IMR-90 (cell line): Measurements from ENCODE around the gene TNF. TPM values are rescaled to one million over a fixed set of nuclear protein-coding genes. Genes with fewer than 3 reads are reported as not detected.

ENCODE experiments used
- ATAC-seq: fragments of 200-7000 bp; cut with Tn5 transposase; 2 replicates; pipeline ENCODE4 v1.9.1; 2020; ENCODE audit warnings: low read depth, mild to moderate bottlenecking, moderate library complexity
- BruUV-seq: library from RNA; stranded (reverse); fragments of 400-500 nt; replicated peaks from 2 replicates; lab custom pipeline; 2021; lab: Mats Ljungman, UMichigan
- CTCF ChIA-PET: fragments of 300-600 bp; formaldehyde crosslinking; extraction: SDS; loops from one replicate; lab custom pipeline; 2021; ENCODE audit warnings: antibody characterized with exemption; lab: Yijun Ruan, JAX
- POLR2A ChIA-PET: fragments of 300-600 bp; sonication (Branson Sonifier 250); formaldehyde crosslinking; loops from one replicate; lab custom pipeline; 2022; ENCODE audit warnings: antibody characterized with exemption; ENCODE audit not compliant: unreplicated experiment; lab: Charles Lee
- DNase-seq: peaks from one replicate; pipeline ENCODE4 v3.0.0; 2013
- H2AFZ ChIP-seq: replicated peaks from 2 replicates; pipeline ENCODE3; 2013; ENCODE audit warnings: low read length, mild to moderate bottlenecking; ENCODE audit not compliant: poor library complexity
- H2AK5ac ChIP-seq: 2 replicates; pipeline ENCODE4 v1.6.1; 2013; ENCODE audit warnings: low read depth, low read length, inconsistent platforms
- H2AK9ac ChIP-seq: replicated peaks from 2 replicates; pipeline ENCODE3; 2013; ENCODE audit warnings: mild to moderate bottlenecking, low read depth, low read length, moderate library complexity; ENCODE audit not compliant: poor library complexity
- H2BK120ac ChIP-seq: 2 replicates; pipeline ENCODE4 v1.6.1; 2013; ENCODE audit warnings: low read depth, low read length, inconsistent platforms
- H2BK15ac ChIP-seq: 3 replicates; pipeline ENCODE4 v1.6.1; 2013; ENCODE audit warnings: low read depth, low read length, inconsistent platforms
- H2BK20ac ChIP-seq: 2 replicates; pipeline ENCODE4 v1.6.1; 2013; ENCODE audit warnings: low read depth, mild to moderate bottlenecking, inconsistent platforms, low read length, moderate library complexity
- H2BK5ac ChIP-seq: 2 replicates; pipeline ENCODE4 v1.6.1; 2013; ENCODE audit warnings: mild to moderate bottlenecking, low read depth, low read length, inconsistent platforms; ENCODE audit not compliant: poor library complexity, severe bottlenecking
- H3K14ac ChIP-seq: replicated peaks from 2 replicates; pipeline ENCODE4 v1.6.1; 2013; ENCODE audit warnings: low read depth, low read length, inconsistent platforms
- H3K18ac ChIP-seq: 2 replicates; pipeline ENCODE4 v1.6.1; 2013; ENCODE audit warnings: low read depth, low read length, control low read depth
- H3K23ac ChIP-seq: 2 replicates; pipeline ENCODE4 v1.6.1; 2013; ENCODE audit warnings: low read depth, low read length, inconsistent platforms
- H3K27ac ChIP-seq: 2 replicates; pipeline ENCODE4 v1.5.1; 2013; ENCODE audit warnings: mild to moderate bottlenecking, control low read depth, low read length; ENCODE audit not compliant: insufficient read depth
- H3K27me3 ChIP-seq: 2 replicates; pipeline ENCODE4 v1.6.1; 2013; ENCODE audit warnings: low read length; ENCODE audit not compliant: control insufficient read depth, insufficient read depth
- H3K36me3 ChIP-seq: 2 replicates; pipeline ENCODE4 v1.6.1; 2013; ENCODE audit warnings: low read length, mixed read lengths; ENCODE audit not compliant: control insufficient read depth, insufficient read depth
- H3K4ac ChIP-seq: 2 replicates; pipeline ENCODE4 v1.6.1; 2013; ENCODE audit warnings: low read depth, low read length, inconsistent platforms
- H3K4me1 ChIP-seq: 2 replicates; pipeline ENCODE4 v1.6.1; 2013; ENCODE audit warnings: low read length, mixed read lengths; ENCODE audit not compliant: control insufficient read depth, insufficient read depth
- H3K4me2 ChIP-seq: 2 replicates; pipeline ENCODE4 v1.6.1; 2013; ENCODE audit warnings: low read depth, mild to moderate bottlenecking, control low read depth, low read length, moderate library complexity
- H3K4me3 ChIP-seq: 2 replicates; pipeline ENCODE4 v1.5.1; 2013; ENCODE audit warnings: low read depth, mild to moderate bottlenecking, control low read depth, low read length, moderate library complexity; ENCODE audit not compliant: insufficient read depth
- H3K56ac ChIP-seq: 2 replicates; pipeline ENCODE4 v1.6.1; 2013; ENCODE audit warnings: low read length, inconsistent platforms; ENCODE audit not compliant: insufficient read depth; ENCODE audit errors: extremely low read depth
- H3K79me1 ChIP-seq, 2 experiments: 2 replicates each; pipeline ENCODE4 v1.6.1; 2013; ENCODE audit warnings: low read length in 2 of 2, inconsistent platforms in 1 of 2, low read depth in 1 of 2
- H3K9ac ChIP-seq: 2 replicates; pipeline ENCODE4 v1.6.1; 2013; ENCODE audit warnings: low read depth, low read length, control low read depth
- H3K9me1 ChIP-seq: 2 replicates; pipeline ENCODE4 v1.6.1; 2013; ENCODE audit warnings: low read length, inconsistent platforms; ENCODE audit not compliant: insufficient read depth
- H3K9me3 ChIP-seq: 2 replicates; pipeline ENCODE4 v1.6.1; 2013; ENCODE audit warnings: low read length; ENCODE audit not compliant: control insufficient read depth, insufficient read depth
- H4K20me1 ChIP-seq: 2 replicates; pipeline ENCODE4 v1.6.1; 2013; ENCODE audit warnings: low read length, inconsistent platforms; ENCODE audit not compliant: insufficient read depth
- H4K5ac ChIP-seq: 2 replicates; pipeline ENCODE4 v1.6.1; 2013; ENCODE audit warnings: mild to moderate bottlenecking, low read depth, low read length, control low read depth
- H4K8ac ChIP-seq, 2 experiments: 2 replicates each; pipeline ENCODE4 v1.6.1; 2013; ENCODE audit warnings: low read depth in 2 of 2, low read length in 2 of 2, control low read depth in 1 of 2, inconsistent platforms in 1 of 2
- H4K91ac ChIP-seq: 2 replicates; pipeline ENCODE4 v1.6.1; 2013; ENCODE audit warnings: low read depth, low read length, inconsistent platforms; ENCODE audit not compliant: insufficient read depth
- MAFK ChIP-seq: IDR thresholded peaks from 2 replicates; pipeline ENCODE4 v1.6.1; 2012; ENCODE audit warnings: low read depth, low read length, improper control_type of control experiment
- MAZ ChIP-seq: IDR thresholded peaks from 2 replicates; pipeline ENCODE4 v1.6.1; 2012; ENCODE audit warnings: low read depth, mild to moderate bottlenecking, low read length, improper control_type of control experiment, moderate library complexity, borderline replicate concordance
- WGBS, 2 experiments: methylation state at CpG; one replicate each; pipeline versions ENCODE4 v1.1.5 to v1.1.7; 2013; ENCODE audit warnings: missing lambda C conversion rate in 2 of 2; ENCODE audit not compliant: insufficient read length in 1 of 2; ENCODE audit errors: extremely low coverage in 2 of 2; 5-methylcytosine and 5-hydroxymethylcytosine counted together
- dilution Hi-C: fragments of 300-500 bp; cut with HindIII; formaldehyde crosslinking; loops from one replicate; pipeline ENCODE4 v1.14.3; 2018; ENCODE audit warnings: low sequenced_read_pairs; ENCODE audit not compliant: unreplicated experiment
- in situ Hi-C: fragments of 300-500 bp; cut with MboI; formaldehyde crosslinking; loops from 3 replicates; pipeline ENCODE4 v1.14.3; 2019; ENCODE audit warnings: low sequenced_read_pairs, inconsistent platforms, mixed read lengths
- intact Hi-C: fragments of 100-400 bp; cut with micrococcal nuclease; formaldehyde crosslinking; loops from 2 replicates; pipeline ENCODE4 v1.10.0; 2022
- polyA plus RNA-seq, 3 experiments: library from polyadenylated mRNA; depleted of rRNA; stranded (reverse); fragments of >200 nt; gene quantifications; 2 replicates each; pipeline ENCODE4 v1.2.3, GENCODE V29; 2012; ENCODE audit warnings: low replicate concordance in 1 of 3
- total RNA-seq: library from RNA; depleted of rRNA; stranded (reverse); fragments of >200 nt; gene quantifications from 2 replicates; pipeline ENCODE4 v1.2.3, GENCODE V29; 2012

Gene TNF
- total and polyA plus RNA-seq, 2 of the 4 experiments (the other 2 are of a cell fraction), result not detected

DNA sequence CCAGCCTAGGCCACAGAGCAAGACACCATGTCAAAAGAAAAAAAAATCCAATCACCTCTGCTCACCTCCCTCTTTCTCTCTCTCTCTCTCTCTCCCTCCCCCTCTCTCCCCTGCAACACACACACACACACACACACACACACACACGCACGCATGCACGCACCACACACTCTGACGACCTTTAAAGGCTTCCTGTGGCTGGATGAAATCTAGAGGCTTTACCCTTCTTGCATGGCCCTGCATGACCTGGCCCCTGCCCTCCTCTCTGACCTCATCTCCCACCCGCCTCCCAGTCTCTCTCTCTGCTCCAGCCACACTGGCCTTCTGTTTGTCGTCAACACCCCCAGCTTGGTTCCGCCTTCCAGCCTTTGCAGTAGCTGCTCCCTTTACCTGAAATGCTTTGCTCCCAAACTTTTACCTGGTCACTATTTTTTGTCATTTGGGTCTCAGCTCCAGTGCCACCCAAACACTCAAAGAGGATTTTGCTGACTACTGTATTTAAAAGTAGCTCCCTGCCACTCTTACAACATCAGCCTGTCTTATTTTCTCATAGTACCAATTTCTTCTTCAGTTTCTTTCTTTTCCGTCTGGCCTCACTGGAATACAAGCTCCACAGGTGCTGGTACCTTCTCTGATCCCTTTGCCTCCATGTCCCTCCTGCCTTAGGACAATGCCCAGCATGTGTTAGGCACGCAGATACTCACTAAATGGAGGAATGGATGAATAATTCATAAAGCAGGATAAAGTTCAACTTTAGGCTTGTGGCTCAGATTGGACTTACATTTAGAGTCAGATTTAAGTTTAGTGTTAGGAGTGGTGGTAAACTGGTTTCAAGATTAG is 7.6 kb upstream of the TNF start:
- in situ Hi-C loops, result no loop called here
- peaks cover 23% of the 10 kb centered on the region for H3K27me3 ChIP-seq
- H3K79me1 ChIP-seq, result no peaks in the 10 kb centered on the region
- H3K27ac ChIP-seq, result no peak overlapping the region
- TF ChIP-seq MAZ (no peak), MAFK (peak; percentile 67)
- H3K9me3 ChIP-seq, result no peaks in the 10 kb centered on the region
- H3K18ac ChIP-seq, result no peak overlapping the region
- H3K4me1 ChIP-seq, result no peaks in the 10 kb centered on the region; the same call in 1 of the 2 replicates
- no peaks in the 10 kb centered on the region for H4K20me1 ChIP-seq
- no peak overlapping the region for H2AK9ac ChIP-seq
- no peak overlapping the region for H4K8ac ChIP-seq
- no TSS peak for BruUV-seq
- no peaks in the 10 kb centered on the region for H3K9me1 ChIP-seq
- no peak overlapping the region for H3K14ac ChIP-seq
- no peak overlapping the region for H3K4ac ChIP-seq
- no peak overlapping the region for H3K56ac ChIP-seq
- H3K36me3 ChIP-seq, result no peaks in the 10 kb centered on the region
- no peak overlapping the region for H2AK5ac ChIP-seq
- ATAC-seq, result no peak
- dilution Hi-C loops, result no loop called here
- no peak for DNase-seq
- H3K4me2 ChIP-seq, result no peak overlapping the region
- ChIA-PET POLR2A (no interaction called here), CTCF (interaction anchor here (0.5 to 1.2 kb wide), 2 partner anchors 31 to 571 kb away, joined by 3 to 4 read pairs; no protein-coding TSS in a partner anchor)
- no peak overlapping the region for H3K4me3 ChIP-seq
- no peak overlapping the region for H2BK120ac ChIP-seq
- H4K5ac ChIP-seq, result no peak overlapping the region
- WGBS, 2 experiments, result 23% methylated on average over 4 of the region's 9 CpGs; no CpG with 5 or more reads in 1 of the 2 experiments
- no peak overlapping the region for H2BK20ac ChIP-seq
- no peak overlapping the region for H2BK5ac ChIP-seq
- intact Hi-C loops, result no loop called here
- no peak overlapping the region for H3K9ac ChIP-seq
- H2BK15ac ChIP-seq, result no peak overlapping the region
- H2AFZ ChIP-seq, result no peak overlapping the region
- H3K23ac ChIP-seq, result no peak overlapping the region; the same call in 1 of the 2 replicates
- H4K91ac ChIP-seq, result no peak overlapping the region
